GM18498 (cell line): ENCODE results near the gene TMC3.
A peak's percentile ranks its signal among the peaks of the same experiment; 100 is the strongest.

ENCODE experiments used
- ATAC-seq: cut with Tn5 transposase; IDR thresholded peaks from one replicate; pipeline ENCODE4 v1.9.1; 2021; ENCODE audit warnings: mild to moderate bottlenecking, moderate library complexity; ENCODE audit not compliant: unreplicated experiment

Gene TMC3

DNA sequence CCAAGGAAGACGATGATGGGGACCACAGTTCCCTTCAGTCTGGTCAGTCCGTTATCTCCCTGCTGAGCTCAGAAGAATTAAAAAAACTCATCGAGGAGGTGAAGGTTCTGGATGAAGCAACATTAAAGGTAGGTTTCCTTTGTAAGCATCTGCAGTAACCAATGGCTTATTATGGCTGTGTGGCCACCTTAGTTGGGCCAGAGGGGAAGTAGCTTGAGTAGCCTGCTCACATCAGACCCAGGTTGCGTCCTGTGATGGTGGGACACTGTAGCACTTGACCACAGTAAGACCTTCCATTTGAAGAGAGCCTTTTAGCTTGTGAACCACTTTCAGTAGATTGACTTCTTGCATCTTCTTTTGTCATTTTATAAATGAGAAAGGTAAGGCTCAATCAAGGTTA lies 72.6 kb downstream of the TMC3 start:
- ATAC-seq, result no peak

DNA sequence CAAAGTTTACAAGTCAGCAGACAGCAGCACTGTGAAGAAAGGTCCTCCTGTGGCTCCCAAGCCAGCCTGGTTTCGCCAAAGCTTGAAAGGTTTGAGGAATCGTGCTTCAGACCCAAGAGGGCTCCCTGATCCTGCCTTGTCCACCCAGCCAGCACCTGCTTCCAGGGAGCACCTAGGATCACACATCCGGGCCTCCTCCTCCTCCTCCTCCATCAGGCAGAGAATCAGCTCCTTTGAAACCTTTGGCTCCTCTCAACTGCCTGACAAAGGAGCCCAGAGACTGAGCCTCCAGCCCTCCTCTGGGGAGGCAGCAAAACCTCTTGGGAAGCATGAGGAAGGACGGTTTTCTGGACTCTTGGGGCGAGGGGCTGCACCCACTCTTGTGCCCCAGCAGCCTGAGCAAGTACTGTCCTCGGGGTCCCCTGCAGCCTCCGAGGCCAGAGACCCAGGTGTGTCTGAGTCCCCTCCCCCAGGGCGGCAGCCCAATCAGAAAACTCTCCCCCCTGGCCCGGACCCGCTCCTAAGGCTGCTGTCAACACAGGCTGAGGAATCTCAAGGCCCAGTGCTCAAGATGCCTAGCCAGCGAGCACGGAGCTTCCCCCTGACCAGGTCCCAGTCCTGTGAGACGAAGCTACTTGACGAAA lies 74.3 kb downstream of the TMC3 start:
- ATAC-seq, result no peak

DNA sequence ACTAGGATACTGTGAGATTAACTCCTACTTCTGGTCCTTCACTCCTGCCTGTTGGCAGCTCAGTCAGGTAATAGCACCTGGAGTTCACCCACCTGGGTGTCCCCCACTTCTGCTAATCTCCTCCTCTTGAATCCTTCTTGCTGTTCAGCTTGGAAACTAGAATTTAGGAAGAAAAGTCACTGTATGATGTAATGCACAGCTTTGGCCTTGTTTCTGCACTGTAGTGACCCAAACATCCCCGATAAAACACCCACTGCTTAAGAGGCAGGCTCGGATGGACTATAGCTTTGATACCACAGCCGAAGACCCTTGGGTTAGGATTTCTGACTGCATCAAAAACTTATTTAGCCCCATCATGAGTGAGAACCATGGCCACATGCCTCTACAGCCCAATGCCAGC lies 74.9 kb downstream of the TMC3 start:
- ATAC-seq, result no peak

DNA sequence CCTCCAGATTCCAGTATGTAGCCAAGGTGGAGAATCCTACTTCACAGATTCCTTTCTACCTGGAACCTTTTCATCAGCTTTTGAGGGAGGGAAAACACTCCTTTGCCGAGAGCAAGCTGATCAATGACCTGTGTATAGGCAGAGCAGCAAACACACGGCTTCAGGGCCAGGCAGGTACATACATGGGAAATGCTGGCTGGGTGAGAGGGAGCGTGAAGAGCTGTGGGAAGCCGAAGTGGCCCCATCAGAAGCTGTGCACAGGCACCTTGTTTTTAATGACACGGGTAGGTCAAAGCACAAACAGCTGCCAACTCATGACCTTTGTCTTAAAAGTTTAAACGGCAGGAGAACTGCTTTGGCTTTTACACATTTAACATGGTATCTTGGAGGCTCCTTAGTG lies 75.4 kb downstream of the TMC3 start:
- ATAC-seq, result no peak

DNA sequence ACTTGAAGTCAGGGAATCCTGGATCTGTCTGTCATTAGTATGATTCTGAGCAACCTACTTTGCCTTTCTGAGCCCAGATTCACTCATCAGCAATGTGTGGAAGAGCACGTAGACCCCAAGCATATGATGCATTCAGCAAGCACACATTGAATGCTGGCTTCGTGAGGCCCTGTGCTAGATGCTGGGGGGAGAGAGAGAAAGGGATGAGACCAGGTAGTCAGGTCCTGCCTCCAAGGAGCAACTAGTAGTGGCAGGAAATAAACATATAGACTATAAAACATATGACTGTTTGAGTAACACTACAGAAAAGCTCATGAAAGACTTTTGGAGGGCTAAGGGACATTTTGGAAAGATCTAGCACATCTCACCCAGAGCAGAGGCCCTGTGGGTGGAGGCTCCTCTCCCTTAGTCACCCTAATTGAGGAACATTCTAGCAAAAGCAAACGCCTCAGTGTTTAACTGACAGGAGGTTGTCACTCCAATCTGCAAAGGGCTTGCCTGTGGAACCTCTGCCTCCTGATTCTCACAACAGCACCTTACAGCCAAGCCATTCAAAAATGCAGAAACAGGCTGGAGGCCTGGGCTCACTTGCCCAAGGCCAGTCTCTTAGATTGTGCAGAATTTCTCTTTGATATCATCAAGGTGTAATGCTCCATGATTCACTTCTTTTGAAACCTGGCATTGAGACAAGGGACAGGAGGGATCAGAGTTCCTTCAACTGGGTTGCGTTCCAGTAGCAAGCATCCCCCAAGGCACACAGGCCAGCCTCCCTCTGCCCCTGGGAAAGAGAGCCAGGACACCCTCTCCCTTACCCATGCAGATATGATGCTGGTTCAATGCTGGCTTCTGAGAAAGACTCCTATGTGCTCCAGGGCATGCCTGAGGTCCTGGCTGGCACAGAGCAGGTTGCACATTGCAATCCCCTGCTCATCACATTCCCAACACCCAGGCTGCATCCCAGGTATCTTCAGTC lies 76.1 kb downstream of the TMC3 start:
- no peak for ATAC-seq

DNA sequence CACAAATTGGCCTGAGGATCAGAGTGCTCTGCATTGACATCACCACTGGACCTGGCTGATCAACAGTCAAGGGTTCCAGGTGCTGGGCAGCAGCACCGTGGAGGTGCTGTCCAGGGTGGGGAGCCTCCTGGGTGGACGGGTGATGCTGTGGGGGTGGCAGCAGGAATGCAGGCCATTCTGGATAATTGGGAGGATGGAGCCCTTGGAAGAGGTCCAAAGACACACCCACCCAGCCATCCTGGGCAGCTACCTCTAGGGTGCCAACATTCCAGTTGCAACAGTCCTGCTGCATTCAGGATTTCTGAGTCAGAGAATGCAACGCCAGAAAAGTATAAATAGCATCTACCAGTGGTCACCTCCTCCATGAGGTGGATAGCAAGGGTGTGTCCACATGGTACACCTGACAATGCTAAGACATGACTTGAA lies 76.9 kb downstream of the TMC3 start:
- no peak for ATAC-seq

DNA sequence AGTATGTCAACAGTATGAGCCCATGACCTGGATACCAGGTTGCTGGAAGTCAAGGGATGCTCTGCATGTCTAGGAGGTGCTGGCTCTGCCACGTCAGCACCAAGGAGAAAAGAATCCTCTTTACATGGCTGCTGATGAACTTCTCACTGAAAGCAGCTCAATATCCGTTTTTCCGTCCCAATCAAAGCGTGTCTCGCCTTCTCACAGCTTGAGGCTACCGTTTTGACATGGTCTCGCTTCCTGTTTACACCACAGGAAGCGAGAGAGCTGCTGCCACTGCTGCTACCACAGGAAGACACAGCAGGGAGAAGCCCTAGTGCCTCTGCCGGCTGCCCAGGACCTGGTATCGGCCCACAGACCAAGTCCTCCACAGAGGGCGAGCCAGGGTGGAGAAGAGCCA lies 77.3 kb downstream of the TMC3 start:
- ATAC-seq, result peak; percentile 53

DNA sequence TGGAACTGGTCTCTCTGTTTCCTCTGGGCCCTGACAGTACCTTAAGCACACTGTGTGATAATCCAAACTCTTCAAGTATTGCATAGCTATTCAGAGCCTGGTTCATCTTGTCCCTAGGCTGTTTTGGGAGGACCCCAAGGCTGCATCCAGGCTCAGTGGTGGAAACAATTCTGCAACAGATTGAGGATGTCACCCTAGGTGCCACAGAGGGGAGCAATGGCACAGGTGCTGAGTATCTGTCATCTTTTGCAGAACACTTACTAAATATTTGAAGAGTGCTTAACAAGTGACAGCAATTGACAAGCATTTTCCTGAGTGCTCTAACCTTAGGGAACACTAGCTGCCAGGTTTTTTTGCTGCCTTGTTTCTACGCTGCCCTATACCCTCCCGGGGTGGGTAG lies 77.8 kb downstream of the TMC3 start:
- no peak for ATAC-seq

DNA sequence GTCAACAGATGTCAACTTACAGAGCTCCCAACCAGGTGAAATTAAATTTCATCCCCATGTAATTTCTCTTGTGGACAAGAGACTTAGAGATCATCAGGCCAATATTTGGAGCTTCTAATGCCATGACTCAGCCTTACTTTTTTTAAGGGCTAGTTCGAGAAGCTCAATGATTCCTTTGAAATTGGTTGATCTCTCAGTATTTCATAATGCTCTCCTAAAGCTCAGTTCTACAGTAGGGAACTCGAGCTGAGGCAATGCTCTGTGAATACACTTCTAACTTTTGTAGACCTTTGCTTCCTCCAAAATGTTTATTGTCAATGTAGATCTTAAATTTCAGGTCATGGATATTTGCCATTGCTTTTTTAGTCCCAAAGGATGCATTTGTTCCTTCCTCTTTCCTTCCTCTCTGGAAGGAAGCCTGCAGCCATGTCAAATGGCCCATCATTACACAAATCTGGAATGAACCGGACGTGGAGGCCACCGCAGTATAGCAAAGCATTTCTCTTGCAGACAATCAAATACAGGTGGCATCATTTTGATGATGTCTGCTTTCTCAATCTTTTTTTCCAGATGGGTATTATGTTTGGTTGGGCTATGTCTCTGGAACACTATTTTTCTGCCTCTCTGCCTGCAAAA lies 78.4 kb downstream of the TMC3 start:
- ATAC-seq, result no peak

DNA sequence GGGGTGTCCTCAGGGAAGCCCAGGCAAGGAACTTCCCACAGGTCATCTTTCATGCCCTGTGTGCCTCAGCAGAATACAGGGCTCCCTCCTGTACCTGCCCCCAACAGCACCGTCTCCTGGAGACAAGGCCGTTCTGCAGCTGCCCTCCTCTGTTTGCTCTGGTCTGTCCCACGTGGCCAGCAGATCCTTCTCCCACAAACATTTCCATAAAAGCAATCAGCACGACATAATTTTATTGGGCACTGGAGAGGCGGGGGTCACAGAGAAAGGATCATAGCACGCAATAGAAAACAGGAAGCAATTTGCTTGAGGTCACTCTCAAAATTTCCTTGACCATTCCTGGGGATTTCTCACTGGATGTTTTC lies 79.5 kb downstream of the TMC3 start:
- no peak for ATAC-seq

DNA sequence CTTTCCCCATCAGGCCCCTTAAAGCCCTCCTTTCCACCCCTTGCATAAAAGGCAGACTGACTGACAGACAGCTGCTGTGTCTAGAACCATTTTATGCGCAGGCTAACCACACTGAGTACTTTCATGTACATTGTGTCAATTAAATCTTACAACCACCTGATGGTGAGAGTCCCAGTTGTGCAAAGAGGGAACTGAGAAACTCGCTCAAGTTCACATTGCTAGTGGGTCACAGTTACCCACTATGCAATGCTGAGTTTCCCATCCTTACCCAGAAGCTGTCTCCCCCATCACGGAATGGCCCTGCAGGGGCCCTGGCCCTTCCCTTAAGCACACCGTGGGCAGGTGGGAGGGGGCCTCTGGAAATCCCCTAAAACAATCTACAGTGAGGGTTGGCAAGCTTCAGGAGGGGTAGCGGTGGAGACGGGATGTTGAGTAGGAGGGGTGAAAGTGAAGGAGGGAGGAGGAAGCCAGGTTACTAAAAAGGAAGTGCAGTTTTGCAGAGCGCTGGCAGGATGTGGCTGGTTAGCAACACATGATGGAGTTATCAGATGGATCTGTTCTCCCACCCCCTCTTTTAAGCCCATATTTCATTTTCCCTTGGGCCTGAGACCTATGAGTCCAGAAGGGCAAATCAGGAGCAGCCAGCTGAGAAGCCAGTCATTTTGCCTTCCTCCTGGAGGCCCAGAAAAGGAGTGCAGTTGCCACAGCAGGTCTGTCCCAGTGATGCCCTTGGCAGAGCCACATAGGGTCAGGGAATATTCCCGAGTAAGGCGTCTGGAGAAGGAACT lies 80.1 kb downstream of the TMC3 start:
- ATAC-seq, result peak; percentile 69

DNA sequence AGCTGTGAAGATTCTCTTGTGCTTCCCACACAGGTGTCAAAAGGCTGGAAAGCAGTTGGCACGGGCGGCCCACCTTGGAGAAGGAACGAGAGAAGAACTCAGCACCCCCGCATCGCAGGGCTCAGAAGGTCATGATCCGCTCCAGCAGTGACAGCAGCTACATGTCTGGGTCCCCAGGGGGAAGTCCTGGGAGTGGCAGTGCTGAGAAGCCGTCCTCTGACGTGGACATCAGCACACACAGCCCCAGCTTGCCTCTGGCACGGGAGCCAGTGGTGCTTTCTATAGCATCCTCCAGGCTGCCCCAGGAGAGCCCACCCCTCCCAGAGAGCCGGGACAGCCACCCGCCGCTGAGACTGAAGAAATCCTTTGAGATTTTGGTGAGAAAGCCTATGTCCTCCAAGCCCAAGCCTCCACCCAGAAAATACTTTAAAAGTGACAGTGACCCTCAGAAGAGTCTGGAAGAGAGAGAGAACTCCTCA lies 81.5 kb downstream of the TMC3 start:
- ATAC-seq, result peak; percentile 37

DNA sequence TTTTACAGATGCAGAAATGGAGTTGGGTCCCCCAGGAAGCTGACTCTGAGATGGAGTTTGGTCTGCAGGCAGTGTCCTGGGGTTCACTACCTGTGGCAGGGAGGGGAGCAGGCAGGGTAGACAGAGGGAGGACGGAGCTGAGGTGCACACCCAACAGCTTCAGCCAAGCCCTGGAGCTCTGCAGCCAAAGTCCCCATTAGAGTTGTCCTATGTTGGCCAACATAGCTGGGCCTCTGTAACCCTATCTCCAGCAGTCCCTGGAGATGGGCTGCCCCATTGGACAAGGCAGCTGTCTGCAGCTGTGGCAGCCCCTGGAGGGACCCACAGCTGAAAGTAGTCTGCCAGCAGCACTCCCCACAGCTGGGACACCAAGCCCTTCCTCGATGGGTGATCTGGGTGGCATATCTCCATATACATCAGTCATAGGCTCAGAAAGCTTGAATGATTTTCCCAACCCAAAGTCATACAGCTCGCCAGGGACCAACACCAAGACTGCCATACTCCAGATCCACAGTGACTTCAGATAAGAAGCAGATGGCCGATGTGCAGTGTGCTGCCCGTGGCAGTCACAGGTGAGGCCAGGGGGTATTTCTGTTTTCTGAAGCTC lies 82.0 kb downstream of the TMC3 start:
- no peak for ATAC-seq

DNA sequence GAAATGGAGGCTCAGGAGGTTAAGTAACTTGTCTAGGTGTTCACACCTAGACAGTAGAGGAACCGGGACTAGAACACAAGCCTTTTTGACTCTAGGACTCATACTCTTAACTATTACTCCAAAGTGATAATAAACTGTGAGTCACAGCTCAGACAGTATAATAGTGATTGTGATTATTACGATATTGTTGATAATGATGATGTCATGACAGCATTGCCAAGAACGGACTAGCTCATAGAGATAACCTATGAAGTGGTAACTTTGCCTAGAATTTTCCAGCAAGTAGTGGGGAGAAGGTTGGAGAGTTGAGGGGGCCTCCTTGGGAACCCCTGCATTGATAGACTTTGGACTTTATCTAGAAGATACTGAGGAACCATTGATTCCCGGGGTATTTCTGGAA lies 84.1 kb downstream of the TMC3 start:
- ATAC-seq, result no peak

DNA sequence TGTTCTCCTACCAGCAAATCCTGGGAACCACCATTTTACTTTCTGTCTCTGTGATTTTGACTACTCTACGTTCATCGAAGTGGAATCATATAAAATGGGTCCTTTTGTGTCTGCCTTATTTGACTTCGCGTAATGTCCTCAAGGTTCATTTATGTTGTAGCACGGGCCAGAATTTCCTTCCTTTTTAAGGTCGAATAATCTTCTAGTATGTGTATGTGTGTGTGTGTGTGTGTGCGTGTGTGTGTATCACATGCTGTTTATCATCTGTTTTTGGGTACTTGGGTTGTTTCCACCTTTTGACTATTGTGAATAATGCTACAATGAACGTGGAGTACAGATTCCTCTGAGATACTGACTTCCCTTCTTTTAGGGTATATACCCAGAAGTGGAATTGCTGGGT lies 85.4 kb downstream of the TMC3 start:
- ATAC-seq, result no peak

DNA sequence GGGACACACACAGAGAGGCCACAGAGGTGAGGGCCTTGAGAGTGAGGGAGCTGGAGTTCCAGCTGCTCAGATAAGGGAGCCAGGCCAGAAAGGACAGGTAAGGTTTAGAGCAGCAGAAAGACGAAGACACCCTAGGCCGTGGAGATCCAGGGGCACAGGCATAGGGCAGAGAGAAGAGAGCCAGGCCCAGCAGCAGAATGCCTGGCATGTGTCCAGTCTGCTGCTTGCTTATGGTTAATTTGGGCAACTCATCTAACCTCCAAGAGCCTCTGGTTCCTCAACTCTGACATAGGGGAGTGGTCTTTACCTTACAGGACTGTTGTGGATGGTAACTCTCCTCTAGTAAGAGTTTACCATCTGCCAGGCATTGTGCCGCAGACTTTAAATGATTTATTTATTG lies 86.0 kb downstream of the TMC3 start:
- no peak for ATAC-seq

DNA sequence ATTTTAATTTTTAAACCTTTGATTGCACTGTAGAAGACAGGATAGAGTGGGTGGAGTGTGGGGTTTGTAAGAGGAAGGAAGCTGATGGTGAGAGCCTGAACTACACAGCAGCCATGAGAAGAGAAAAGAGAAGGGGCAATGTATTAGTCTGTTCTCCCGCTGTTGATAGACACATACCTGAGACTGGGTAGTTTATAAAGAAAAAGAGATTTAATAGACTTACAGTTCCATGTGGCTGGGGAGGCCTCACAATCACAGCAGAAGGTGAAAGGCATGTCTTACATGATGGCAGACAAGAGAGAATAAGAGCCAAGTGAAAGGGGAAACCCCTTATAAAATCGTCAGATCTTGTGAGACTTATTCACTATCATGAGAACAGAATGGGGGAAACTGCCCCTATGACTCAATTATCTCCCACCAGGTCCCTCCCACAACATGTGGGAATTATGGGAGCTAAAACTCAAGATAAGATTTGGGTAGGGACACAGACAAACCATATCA lies 87.3 kb downstream of the TMC3 start:
- peak; percentile 51 for ATAC-seq

DNA sequence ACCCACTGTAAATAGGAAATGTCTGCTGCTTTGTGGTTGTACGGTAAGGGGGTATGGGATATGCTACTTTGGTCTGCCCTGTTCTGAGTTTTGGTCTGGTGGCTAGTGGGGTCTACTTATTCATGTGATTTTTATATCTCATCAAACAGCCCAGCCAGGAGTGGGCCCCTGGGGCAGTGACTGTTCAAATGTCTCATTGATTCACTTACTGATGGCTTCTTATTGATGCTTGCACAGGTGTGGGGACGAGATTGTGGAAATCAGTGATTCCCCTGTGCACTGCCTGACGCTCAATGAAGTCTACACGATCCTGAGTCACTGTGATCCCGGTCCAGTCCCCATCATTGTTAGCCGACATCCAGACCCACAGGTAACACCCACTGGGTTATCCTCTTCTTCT lies 88.6 kb downstream of the TMC3 start:
- no peak for ATAC-seq

DNA sequence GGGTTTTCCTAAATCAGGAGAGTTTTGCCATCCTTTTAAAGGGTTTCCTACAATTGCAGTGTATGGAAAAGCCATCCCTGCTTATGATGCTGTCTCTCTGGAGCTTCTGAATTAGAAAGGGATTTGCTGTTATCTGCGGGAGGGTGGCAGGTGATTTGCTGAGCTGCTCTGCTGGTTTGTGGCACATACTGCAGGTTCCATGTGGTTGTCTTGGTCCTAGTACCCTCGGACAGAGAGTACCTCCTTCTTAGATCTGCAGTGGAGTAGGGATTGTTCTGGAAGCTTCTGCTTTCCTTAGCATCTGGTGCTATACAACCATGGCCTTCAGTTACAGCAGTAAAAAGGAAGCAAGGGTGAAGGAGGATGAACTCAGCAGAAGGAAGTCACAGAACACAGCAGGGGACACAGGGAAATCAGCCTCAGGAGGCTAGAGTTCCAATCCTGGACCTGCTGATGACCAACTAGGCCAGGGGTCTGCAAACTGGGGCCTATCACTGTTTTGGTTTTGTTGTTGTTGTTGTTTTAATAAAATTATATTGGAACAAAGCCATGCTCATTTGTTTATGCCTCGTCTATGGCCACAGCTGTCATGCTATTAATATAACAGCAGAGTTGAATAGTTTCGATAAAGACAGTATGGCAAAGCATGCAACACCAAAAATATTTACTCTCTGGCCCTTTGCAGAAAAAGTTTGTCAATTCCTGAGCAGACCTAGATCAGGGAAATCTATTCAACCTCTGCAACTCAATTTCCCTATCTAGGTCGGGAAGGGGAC lies 89.6 kb downstream of the TMC3 start:
- ATAC-seq, result peak; percentile 58

DNA sequence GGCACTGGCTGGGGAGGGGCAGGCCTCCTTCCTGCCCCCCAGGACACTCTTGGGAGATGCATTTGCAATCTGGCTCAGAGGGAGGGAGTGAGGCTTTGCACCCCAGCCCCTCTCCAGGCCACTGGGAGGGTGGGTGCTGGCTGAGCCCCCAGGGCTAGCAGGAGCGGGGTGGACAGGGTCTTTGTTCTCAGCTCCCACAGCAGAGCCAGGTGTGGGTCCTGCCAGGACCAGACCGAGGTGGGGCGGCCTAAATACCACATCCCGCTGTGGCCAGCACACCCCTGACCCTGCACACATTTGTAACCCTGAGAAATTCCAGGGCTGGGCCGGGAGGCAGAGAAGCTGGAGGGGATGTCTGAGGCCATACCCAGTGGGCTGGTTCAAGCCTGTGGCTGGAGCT lies 91.1 kb downstream of the TMC3 start:
- no peak for ATAC-seq
